Naive thymus-derived CD8-positive, alpha-beta T cell (primary cell): ENCODE results near the gene BRSK2. TPM values are rescaled to one million over a fixed set of nuclear protein-coding genes. Genes with fewer than 3 reads are reported as not detected.

Experiments
- ATAC-seq, 2 donors: fragments of 150-1000 bp; cut with Tn5 transposase in 1 of 2; sonication (Bioruptor Pico), chemical (Tn5 transposase) in 1 of 2; 1 replicate in 1 of 2; 2 replicates in 1 of 2; pipeline ENCODE4 v1.10.0; 2021; ENCODE audit warnings: mild to moderate bottlenecking in 2 of 2, moderate library complexity in 2 of 2
- POLR2A ChIA-PET: fragments of 350-600 bp; sonication (Branson Sonifier 250); formaldehyde crosslinking; loops from one replicate; lab custom pipeline; 2021; ENCODE audit warnings: antibody characterized with exemption; lab: Charles Lee
- DNase-seq, 10 donors: peaks; one replicate each; pipeline versions ENCODE4 v3.0.0 to v3.0.0-alpha.2; 2020 to 2022
- H3K27ac Mint-ChIP-seq, 10 donors: one replicate each; pipeline ENCODE4 v1.8.0; 2020 to 2022; ENCODE audit warnings: mild to moderate bottlenecking in 10 of 10, mixed read lengths in 10 of 10, moderate library complexity in 4 of 10, inconsistent platforms in 1 of 10
- H3K27me3 Mint-ChIP-seq, 5 donors: one replicate each; pipeline ENCODE4 v1.8.0; 2021 to 2022; ENCODE audit warnings: mixed read lengths in 5 of 5
- H3K36me3 Mint-ChIP-seq, 3 donors: one replicate each; pipeline ENCODE4 v1.8.0; 2020 to 2022; ENCODE audit warnings: mixed read lengths in 3 of 3, mild to moderate bottlenecking in 2 of 3, inconsistent platforms in 1 of 3
- H3K4me1 Mint-ChIP-seq, 4 donors: one replicate each; pipeline ENCODE4 v1.8.0; 2021 to 2022; ENCODE audit warnings: mixed read lengths in 4 of 4
- H3K4me3 Mint-ChIP-seq, 10 donors: one replicate each; pipeline ENCODE4 v1.8.0; 2020 to 2022; ENCODE audit warnings: mild to moderate bottlenecking in 10 of 10, mixed read lengths in 10 of 10, moderate library complexity in 6 of 10, inconsistent platforms in 1 of 10
- H3K9me3 Mint-ChIP-seq, 9 donors: one replicate each; pipeline ENCODE4 v1.8.0; 2020 to 2022; ENCODE audit warnings: mixed read lengths in 9 of 9, mild to moderate bottlenecking in 3 of 9, inconsistent platforms in 1 of 9, moderate library complexity in 1 of 9
- polyA plus RNA-seq, 3 donors: library from polyadenylated mRNA; unstranded; fragments of 300-500 nt; fragmentation: Illumina TruSeq; gene quantifications; one replicate each; pipeline ENCODE4 v1.2.3, GENCODE V29; 2021
- total RNA-seq, 8 experiments: library from RNA in 2 of 8; stranded (reverse) in 2 of 8; gene quantifications; one replicate each; pipeline ENCODE4 v1.2.3 and lab custom pipeline; 2021 to 2026

The BRSK2 gene
- total and polyA plus RNA-seq, 5 experiments from 2014 or later: 0.42 to 1.3 TPM; not detected in 3

DNA sequence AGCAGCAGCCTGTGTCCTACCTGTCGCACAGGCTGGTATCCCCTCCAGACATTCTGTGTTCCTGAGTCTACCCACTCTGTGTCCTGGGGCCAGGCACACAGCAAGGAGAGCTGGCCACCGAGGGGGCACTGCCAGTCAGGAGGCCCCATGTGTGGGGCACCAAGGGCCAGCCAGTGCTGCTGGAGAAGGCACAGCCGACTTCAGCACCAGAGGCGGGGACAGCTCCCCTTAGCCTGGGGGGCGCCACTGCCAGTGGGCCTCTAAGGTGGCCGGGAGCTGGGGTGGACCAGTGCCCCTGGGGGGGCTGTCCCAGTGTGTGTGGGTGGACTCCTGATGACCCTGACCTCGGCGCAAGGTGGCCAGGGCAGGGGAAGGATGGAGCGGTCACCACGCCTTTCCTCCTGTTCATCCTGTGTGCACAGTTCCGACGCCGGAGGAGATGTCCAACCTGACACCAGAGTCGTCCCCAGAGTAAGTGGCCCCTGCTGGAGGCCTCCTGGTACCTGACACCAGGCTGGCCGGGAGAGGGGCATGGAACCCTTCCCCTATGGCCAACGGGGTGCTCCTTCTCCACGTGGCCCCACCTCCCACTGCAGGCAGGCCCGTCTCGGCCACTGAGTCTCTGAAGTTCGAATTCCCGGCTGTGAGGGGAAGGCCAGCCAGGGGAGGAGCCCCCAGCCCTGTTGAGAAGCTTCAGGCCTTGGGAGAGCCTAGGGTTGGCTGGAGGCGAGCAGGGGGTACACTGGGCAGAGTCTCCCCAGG, 61.4 kb downstream of the BRSK2 start:
- Mint-ChIP-seq H3K27ac (peak overlapping the region in 1 of 10 donors; percentile 18), H3K4me3 (no peak overlapping the region), H3K27me3 (peaks cover 0 to 1% (median 0%) of the 10 kb centered on the region in 5 donors), H3K36me3 (no peaks in the 10 kb centered on the region), H3K9me3 (no peaks in the 10 kb centered on the region), H3K4me1 (peaks cover 0 to 8% (median 4%) of the 10 kb centered on the region in 4 donors)
- no peak for ATAC-seq
- POLR2A ChIA-PET: no interaction called here
- no peak for DNase-seq

- no peak for DNase-seq
- Mint-ChIP-seq H3K27ac (peak overlapping the region in 2 of 10 donors; percentile 24 to 77), H3K4me1 (peaks cover 0 to 9% (median 4%) of the 10 kb centered on the region in 4 donors), H3K9me3 (no peaks in the 10 kb centered on the region), H3K27me3 (peaks cover 0 to 1% (median 0%) of the 10 kb centered on the region in 5 donors), H3K36me3 (no peaks in the 10 kb centered on the region), H3K4me3 (no peak overlapping the region)
- POLR2A ChIA-PET: interaction anchor here (1.0 to 1.5 kb wide), 2 partner anchors 14 to 142 kb away, joined by 3 read pairs; no protein-coding TSS in a partner anchor
- ATAC-seq: no peak
Measured at GRCh38 chr11:1451781-1452470, 62.2 kb downstream of the BRSK2 start.

GRCh38 chr11:1452744-1453143, 63.0 kb downstream of the BRSK2 start:
- H3K27me3 Mint-ChIP-seq: peaks cover 0 to 1% (median 0%) of the 10 kb centered on the region in 5 donors
- peak overlapping the region in 1 of 10 donors; percentile 77 for H3K27ac Mint-ChIP-seq
- H3K36me3 Mint-ChIP-seq: no peaks in the 10 kb centered on the region
- ATAC-seq (no peak), DNase-seq (no peak)
- POLR2A ChIA-PET: interaction anchor here (1.0 to 1.5 kb wide), 2 partner anchors 13 to 143 kb away, joined by 3 read pairs; no protein-coding TSS in a partner anchor
- H3K9me3 Mint-ChIP-seq: no peaks in the 10 kb centered on the region
- H3K4me1 Mint-ChIP-seq: peaks cover 0 to 9% (median 4%) of the 10 kb centered on the region in 4 donors
- H3K4me3 Mint-ChIP-seq: no peak overlapping the region

DNA sequence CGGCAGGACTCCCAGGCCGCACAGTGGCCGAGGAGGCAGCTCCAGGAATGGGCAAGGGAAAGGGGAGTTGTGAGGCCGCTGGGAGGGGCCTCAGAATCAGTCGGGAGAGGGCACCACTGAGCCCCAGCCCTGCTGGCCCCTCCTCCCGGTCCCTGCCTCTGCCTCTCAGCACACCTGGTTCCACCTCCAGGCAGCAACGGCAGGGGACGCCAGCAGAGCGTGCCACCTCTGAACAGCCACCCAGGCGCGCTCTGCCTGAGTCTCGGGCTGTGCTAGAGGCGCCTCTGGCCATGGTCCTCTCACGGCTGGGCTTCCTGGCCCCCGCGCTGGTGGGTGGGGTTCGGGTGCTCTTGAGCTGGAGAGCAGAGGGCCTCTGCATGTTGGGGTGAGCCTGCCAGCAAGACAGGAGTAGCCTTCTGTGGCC, 63.9 kb downstream of the BRSK2 start:
- ATAC-seq (peak; percentile 56 to 62), DNase-seq (peak in 7 of 10 donors; percentile 10 to 44 (median 28))
- Mint-ChIP-seq H3K27ac (no peak overlapping the region), H3K4me1 (peaks cover 0 to 9% (median 4%) of the 10 kb centered on the region in 4 donors), H3K9me3 (no peaks in the 10 kb centered on the region), H3K27me3 (peaks cover 0 to 1% (median 0%) of the 10 kb centered on the region in 5 donors), H3K4me3 (no peak overlapping the region), H3K36me3 (no peaks in the 10 kb centered on the region)
- POLR2A ChIA-PET: interaction anchor here (1.5 kb wide), 1 partner anchor 13 kb away, joined by 3 read pairs; no protein-coding TSS in a partner anchor

DNA sequence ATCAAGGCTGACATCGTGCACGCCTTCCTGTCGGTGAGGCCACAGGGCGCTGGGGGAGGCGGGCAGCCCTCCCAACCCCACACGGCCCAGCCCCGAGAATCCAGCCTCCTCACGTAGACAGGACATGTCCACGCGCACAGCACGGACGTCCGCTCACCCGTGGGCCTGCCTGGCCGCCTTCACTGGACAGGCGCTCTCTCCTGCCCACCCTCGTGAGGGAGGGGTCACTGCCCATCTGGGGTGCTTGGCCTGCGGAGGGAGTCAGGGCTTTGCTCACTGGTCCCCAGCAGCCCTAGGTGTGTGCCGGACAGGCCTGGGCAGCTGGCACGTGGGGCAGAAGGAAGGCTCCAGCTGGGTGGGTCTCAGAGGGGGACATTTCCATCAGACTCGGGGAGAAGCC, 64.8 kb downstream of the BRSK2 start:
- no peaks in the 10 kb centered on the region for H3K27me3 Mint-ChIP-seq

DNA sequence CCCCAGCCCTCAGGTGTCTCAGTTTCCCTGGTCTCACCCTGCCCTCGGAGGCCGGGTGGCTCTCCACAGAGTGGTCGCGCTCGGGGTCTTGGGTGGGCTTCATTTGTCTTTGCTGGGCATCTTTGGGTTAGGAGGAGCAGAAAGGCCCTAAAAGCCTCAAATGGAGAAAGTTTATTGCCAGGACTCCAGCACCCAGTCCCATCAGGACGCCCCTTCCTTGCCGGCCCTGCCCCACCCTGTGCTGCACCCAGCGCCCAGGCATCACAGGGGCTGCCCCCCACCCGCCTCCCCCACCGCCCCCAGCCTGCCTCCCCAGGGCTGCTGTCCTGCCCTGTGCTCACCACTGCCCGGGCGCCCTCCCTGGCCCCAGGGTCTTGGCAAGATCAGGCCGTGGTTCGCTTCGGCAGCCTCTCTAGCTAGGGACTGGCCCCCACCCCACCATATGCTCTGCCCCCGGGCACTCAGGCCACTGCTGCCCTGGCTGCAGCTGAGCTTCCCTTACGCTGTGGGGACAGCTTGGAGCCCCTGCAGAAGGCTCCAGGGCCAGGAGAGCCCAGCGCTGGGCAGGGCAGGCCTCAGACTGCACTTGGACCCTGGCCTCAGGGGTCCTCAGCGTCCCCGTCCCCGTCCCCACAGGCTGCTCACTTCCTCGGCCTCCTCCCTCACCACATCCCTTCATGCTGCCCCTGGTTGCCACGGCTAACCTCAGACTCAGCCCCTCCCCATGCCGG, 65.5 kb downstream of the BRSK2 start:
- Mint-ChIP-seq H3K27me3 (no peaks in the 10 kb centered on the region), H3K27ac (no peak overlapping the region), H3K36me3 (no peaks in the 10 kb centered on the region), H3K9me3 (no peaks in the 10 kb centered on the region), H3K4me1 (peaks cover 0 to 9% (median 4%) of the 10 kb centered on the region in 4 donors), H3K4me3 (no peak overlapping the region)
- no peak for ATAC-seq
- DNase-seq: no peak
- POLR2A ChIA-PET: no interaction called here

More for the DNA sequence above, 64.8 kb downstream of the BRSK2 start:
- H3K4me3 Mint-ChIP-seq: no peak overlapping the region
- ATAC-seq (no peak), DNase-seq (no peak)
- POLR2A ChIA-PET: no interaction called here
- H3K9me3 Mint-ChIP-seq: no peaks in the 10 kb centered on the region
- H3K4me1 Mint-ChIP-seq: peaks cover 0 to 9% (median 4%) of the 10 kb centered on the region in 4 donors
- H3K36me3 Mint-ChIP-seq: no peaks in the 10 kb centered on the region
- no peak overlapping the region for H3K27ac Mint-ChIP-seq

- POLR2A ChIA-PET: no interaction called here
- ATAC-seq (no peak), DNase-seq (no peak)
- Mint-ChIP-seq H3K27me3 (no peaks in the 10 kb centered on the region), H3K9me3 (no peaks in the 10 kb centered on the region), H3K4me3 (no peak overlapping the region), H3K4me1 (peaks cover 0 to 9% (median 4%) of the 10 kb centered on the region in 4 donors), H3K27ac (no peak overlapping the region), H3K36me3 (no peaks in the 10 kb centered on the region)
Measured at GRCh38 chr11:1455763-1456060, 66.0 kb downstream of the BRSK2 start.

DNA sequence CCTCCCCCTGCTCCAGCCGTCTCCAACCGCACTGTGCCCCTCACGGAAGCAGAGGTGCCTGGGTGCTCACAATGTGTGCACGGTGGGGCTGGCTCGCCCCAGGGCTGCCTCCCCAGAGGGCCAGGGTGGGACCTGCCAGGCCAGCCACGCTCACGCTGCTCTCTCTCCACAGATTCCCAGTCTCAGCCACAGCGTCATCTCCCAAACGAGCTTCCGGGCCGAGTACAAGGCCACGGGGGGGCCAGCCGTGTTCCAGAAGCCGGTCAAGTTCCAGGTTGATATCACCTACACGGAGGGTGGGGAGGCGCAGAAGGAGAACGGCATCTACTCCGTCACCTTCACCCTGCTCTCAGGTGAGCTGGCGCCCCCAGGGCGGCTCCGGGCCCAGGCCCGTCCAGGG, 66.4 kb downstream of the BRSK2 start:
- Mint-ChIP-seq H3K27me3 (no peaks in the 10 kb centered on the region), H3K9me3 (no peaks in the 10 kb centered on the region), H3K4me1 (peaks cover 0 to 9% (median 4%) of the 10 kb centered on the region in 4 donors), H3K4me3 (no peak overlapping the region), H3K27ac (no peak overlapping the region), H3K36me3 (no peaks in the 10 kb centered on the region)
- no peak for ATAC-seq
- POLR2A ChIA-PET: no interaction called here
- no peak for DNase-seq

DNA sequence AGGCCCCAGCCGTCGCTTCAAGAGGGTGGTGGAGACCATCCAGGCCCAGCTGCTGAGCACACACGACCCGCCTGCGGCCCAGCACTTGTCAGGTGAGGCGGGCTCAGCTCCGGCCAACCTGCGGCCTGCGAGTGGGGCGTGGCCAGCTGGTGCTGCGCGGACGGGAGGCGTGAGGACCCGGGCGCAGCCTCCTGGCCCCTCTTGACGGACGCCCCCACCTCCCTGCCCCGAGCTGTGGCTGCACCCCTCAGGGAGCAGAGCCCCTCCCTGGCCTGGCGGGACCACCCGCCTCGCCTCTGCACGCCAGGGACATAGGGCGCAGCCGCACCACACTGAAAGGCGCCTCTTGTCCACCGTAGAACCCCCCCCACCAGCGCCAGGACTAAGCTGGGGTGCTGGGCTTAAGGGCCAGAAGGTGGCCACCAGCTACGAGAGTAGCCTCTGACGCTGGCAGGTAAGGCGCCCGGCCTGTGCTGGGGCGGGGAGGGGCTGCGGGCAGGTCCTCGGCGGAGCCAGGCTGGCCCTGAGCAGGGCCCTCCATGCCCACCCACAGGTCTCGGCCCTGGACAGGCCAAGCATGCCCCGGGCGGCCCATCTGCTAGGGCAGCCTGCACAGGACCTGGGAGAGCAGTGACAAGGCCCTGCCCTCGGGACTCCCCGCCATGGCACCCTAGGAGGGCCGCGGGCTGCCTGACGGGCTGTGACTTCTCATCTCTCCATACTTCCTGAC, 67.0 kb downstream of the BRSK2 start:
- POLR2A ChIA-PET: no interaction called here
- DNase-seq (no peak), ATAC-seq (peak in 1 of 2 donors; percentile 9)
- Mint-ChIP-seq H3K27me3 (no peaks in the 10 kb centered on the region), H3K4me3 (no peak overlapping the region), H3K27ac (no peak overlapping the region), H3K36me3 (no peaks in the 10 kb centered on the region), H3K4me1 (peaks cover 0 to 9% (median 4%) of the 10 kb centered on the region in 4 donors), H3K9me3 (no peaks in the 10 kb centered on the region)

GRCh38 chr11:1457326-1457680, 67.6 kb downstream of the BRSK2 start:
- ATAC-seq (no peak), DNase-seq (no peak)
- Mint-ChIP-seq H3K9me3 (no peaks in the 10 kb centered on the region), H3K4me3 (no peak overlapping the region), H3K4me1 (peaks cover 0 to 9% (median 4%) of the 10 kb centered on the region in 4 donors), H3K27me3 (no peaks in the 10 kb centered on the region), H3K27ac (no peak overlapping the region), H3K36me3 (no peaks in the 10 kb centered on the region)
- POLR2A ChIA-PET: no interaction called here

DNA sequence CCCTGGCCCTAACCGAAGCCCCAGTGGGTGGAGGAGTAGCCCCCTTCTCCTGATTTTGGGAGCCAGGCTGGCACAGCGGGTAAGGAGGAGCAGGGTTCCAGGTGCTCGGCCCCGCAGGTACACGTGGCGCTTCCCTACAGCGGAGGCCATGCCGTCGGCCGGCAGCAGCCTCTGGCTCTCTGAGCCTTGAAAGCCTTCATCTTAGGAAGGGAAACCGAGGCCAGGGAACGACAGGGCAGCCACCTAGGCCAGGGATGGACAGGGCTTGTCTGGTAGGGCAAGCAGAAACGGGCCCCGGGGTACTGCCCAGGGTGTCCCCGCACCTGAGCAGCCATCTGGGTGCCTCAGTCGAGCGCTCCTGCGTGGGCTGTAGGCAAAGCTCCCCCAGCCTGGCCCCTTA, 68.1 kb downstream of the BRSK2 start:
- no peak for ATAC-seq
- Mint-ChIP-seq H3K36me3 (no peaks in the 10 kb centered on the region), H3K27ac (no peak overlapping the region), H3K4me3 (no peak overlapping the region), H3K27me3 (no peaks in the 10 kb centered on the region), H3K4me1 (peaks cover 0 to 9% (median 3%) of the 10 kb centered on the region in 4 donors), H3K9me3 (no peaks in the 10 kb centered on the region)
- POLR2A ChIA-PET: no interaction called here
- no peak for DNase-seq
